Activated naive CD8-positive, alpha-beta T cell treated with anti-CD3 and anti-CD28 coated beads for 36 hours (primary cell): ENCODE measurements around the gene MPZL1. TPM values are rescaled to one million over a fixed set of nuclear protein-coding genes. Genes with fewer than 3 reads are reported as not detected.

Source experiments
- DNase-seq: peaks from one replicate; pipeline ENCODE4 v3.0.0; 2021
- H3K27ac Mint-ChIP-seq: one replicate; pipeline ENCODE4 v1.8.0; 2022; ENCODE audit warnings: mild to moderate bottlenecking, moderate library complexity, mixed read lengths
- H3K27me3 Mint-ChIP-seq: one replicate; pipeline ENCODE4 v1.8.0; 2022; ENCODE audit warnings: mild to moderate bottlenecking, mixed read lengths
- H3K36me3 Mint-ChIP-seq: one replicate; pipeline ENCODE4 v1.8.0; 2021; ENCODE audit warnings: mild to moderate bottlenecking, mixed read lengths
- H3K4me1 Mint-ChIP-seq: one replicate; pipeline ENCODE4 v1.8.0; 2021; ENCODE audit warnings: mixed read lengths
- H3K4me3 Mint-ChIP-seq: one replicate; pipeline ENCODE4 v1.8.0; 2022; ENCODE audit warnings: mild to moderate bottlenecking, moderate library complexity, mixed read lengths
- H3K9me3 Mint-ChIP-seq: one replicate; pipeline ENCODE4 v1.8.0; 2022; ENCODE audit warnings: mixed read lengths
- total RNA-seq, 2 experiments: library from RNA; stranded (reverse); gene quantifications; one replicate each; pipeline ENCODE4 v1.2.3, GENCODE V29; 2021

MPZL1 gene
- total RNA-seq, 2 experiments from 2014 or later: 15.9 to 17.3 TPM

GRCh38 chr1:167763525-167764220, 41.9 kb downstream of the MPZL1 start:
- no peaks in the 10 kb centered on the region for H3K9me3 Mint-ChIP-seq
- DNase-seq: no peak
- no peak overlapping the region for H3K27ac Mint-ChIP-seq
- H3K27me3 Mint-ChIP-seq: no peaks in the 10 kb centered on the region
- peaks cover 8% of the 10 kb centered on the region for H3K36me3 Mint-ChIP-seq
- H3K4me3 Mint-ChIP-seq: no peak overlapping the region
- peaks cover 23% of the 10 kb centered on the region for H3K4me1 Mint-ChIP-seq

GRCh38 chr1:167764458-167765330, 42.9 kb downstream of the MPZL1 start:
- Mint-ChIP-seq H3K27me3 (no peaks in the 10 kb centered on the region), H3K27ac (no peak overlapping the region), H3K36me3 (peaks cover 8% of the 10 kb centered on the region), H3K4me3 (no peak overlapping the region), H3K4me1 (peaks cover 21% of the 10 kb centered on the region), H3K9me3 (no peaks in the 10 kb centered on the region)
- no peak for DNase-seq

- Mint-ChIP-seq H3K4me3 (no peak overlapping the region), H3K4me1 (peaks cover 19% of the 10 kb centered on the region), H3K27me3 (no peaks in the 10 kb centered on the region), H3K9me3 (no peaks in the 10 kb centered on the region), H3K27ac (no peak overlapping the region), H3K36me3 (peaks cover 15% of the 10 kb centered on the region)
- no peak for DNase-seq
These were observed 43.7 kb downstream of the MPZL1 start for GRCh38 chr1:167765496-167765895.

DNA sequence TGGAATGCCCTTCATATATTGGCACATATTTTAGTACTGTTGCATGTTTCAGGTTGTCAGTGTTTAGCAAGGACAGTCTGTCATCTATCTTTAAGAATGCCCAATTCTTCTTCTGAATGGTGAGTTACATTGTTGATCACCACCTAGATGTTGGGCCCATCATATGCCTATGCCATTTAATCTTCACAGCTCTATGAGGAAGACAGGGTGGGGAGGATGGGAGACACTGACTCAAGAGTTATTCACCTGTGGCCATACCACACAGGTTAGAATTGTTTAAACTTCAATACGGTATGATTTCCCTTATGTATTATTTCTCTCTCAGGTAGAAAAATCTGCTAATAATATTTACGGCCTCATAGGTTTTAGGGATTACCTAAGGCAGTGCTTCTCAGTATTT, 44.8 kb downstream of the MPZL1 start:
- Mint-ChIP-seq H3K36me3 (peaks cover 20% of the 10 kb centered on the region), H3K27me3 (no peaks in the 10 kb centered on the region), H3K4me3 (no peak overlapping the region), H3K9me3 (no peaks in the 10 kb centered on the region), H3K27ac (no peak overlapping the region), H3K4me1 (peaks cover 11% of the 10 kb centered on the region)
- DNase-seq: no peak

DNA sequence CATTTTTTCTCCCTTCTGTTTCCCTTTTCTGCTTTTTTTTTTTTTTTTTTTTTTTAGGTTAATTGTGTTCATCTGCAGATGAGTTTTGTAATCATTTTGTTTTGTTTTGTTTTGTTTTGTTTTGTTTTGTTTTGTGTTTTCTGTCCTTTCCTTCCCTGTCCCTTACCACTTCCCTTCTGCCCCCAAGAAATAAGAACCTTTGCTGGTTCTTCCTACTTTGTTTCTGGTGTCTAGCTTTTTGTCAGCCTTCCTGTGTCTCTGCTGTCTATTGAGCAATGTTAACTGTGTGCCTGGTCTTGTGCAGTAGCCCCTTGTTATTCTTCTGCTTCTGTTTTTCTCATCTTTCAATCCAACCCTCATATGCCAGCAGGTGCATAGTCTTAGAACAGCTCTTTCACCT, 46.0 kb downstream of the MPZL1 start:
- Mint-ChIP-seq H3K27me3 (no peaks in the 10 kb centered on the region), H3K4me1 (no peaks in the 10 kb centered on the region), H3K36me3 (peaks cover 26% of the 10 kb centered on the region), H3K9me3 (no peaks in the 10 kb centered on the region), H3K4me3 (no peak overlapping the region), H3K27ac (no peak overlapping the region)
- no peak for DNase-seq

DNA sequence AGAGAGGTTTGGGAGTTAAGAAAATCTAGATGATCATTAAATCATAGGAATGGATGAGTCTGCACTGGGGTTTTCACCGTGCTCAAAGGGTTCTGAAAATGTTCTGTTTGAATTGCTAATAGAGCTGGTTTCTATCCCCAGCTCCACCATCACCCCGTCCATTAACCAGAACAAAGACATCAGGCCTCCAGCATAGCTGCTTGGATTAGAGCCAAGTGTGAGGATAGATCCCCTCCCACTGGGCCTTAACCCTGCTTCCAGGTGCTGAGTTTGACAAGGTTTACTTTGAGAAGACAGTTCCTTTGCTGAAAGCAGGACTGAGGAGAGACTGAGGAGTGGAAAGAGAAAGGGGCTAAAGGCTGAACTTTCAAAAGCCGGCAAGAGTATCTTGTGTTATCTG, 48.3 kb downstream of the MPZL1 start:
- Mint-ChIP-seq H3K9me3 (no peaks in the 10 kb centered on the region), H3K27ac (no peak overlapping the region), H3K27me3 (no peaks in the 10 kb centered on the region)

DNA sequence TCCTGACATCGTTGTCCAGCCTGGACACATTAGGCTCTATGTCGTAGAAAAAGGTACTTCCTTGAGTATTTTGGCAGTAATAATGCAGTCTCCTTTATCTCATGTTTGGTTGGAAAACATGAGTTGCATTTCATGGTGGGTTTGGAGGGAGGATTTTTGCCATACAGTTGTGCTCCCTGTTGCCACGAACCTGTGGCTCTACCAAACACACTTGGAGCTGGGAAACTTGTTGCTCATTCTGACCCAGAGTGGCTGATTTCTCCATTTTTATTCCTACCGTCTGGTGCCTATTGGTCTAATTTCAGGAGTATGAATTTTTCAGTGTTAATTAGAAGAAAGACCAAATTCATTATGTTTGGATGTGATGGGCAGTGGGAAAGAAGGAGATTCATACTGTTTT, 50.7 kb downstream of the MPZL1 start:
- Mint-ChIP-seq H3K27me3 (no peaks in the 10 kb centered on the region), H3K9me3 (no peaks in the 10 kb centered on the region), H3K4me3 (no peak overlapping the region), H3K4me1 (peaks cover 20% of the 10 kb centered on the region), H3K27ac (no peak overlapping the region), H3K36me3 (peaks cover 33% of the 10 kb centered on the region)
- DNase-seq: no peak

More for the DNA sequence above, 48.3 kb downstream of the MPZL1 start:
- Mint-ChIP-seq H3K4me1 (peaks cover under 1% of the 10 kb centered on the region), H3K4me3 (no peak overlapping the region), H3K36me3 (peaks cover 26% of the 10 kb centered on the region)
- DNase-seq: no peak

- no peaks in the 10 kb centered on the region for H3K9me3 Mint-ChIP-seq
- H3K36me3 Mint-ChIP-seq: peaks cover 35% of the 10 kb centered on the region
- peaks cover 21% of the 10 kb centered on the region for H3K4me1 Mint-ChIP-seq
- no peaks in the 10 kb centered on the region for H3K27me3 Mint-ChIP-seq
- H3K27ac Mint-ChIP-seq: no peak overlapping the region
- no peak for DNase-seq
- H3K4me3 Mint-ChIP-seq: no peak overlapping the region
These were observed 51.7 kb downstream of the MPZL1 start for GRCh38 chr1:167773516-167773915.

- H3K27ac Mint-ChIP-seq: no peak overlapping the region
- H3K36me3 Mint-ChIP-seq: peaks cover 38% of the 10 kb centered on the region
These were observed 52.9 kb downstream of the MPZL1 start for GRCh38 chr1:167774710-167775109.

DNA sequence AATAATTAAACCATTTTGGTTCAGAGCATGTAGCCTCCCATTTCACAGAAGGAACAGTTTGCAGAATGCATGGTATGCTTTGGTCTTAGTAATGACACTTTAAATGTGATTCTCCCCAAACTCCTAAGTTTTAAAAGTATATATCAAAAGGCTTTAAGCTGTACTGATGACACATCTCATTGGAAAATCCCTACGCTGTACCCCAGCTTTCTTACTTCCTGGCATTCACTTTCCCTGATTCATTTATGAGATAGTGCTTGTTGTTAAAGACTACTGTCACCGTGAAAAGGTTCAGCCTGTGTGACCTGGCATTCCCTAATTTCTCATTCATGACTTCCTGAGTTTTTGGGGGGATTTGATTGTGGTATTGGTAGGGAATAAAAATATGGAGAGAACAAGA, 53.4 kb downstream of the MPZL1 start:
- Mint-ChIP-seq H3K4me1 (peaks cover 21% of the 10 kb centered on the region), H3K27me3 (no peaks in the 10 kb centered on the region), H3K9me3 (peaks cover 1% of the 10 kb centered on the region), H3K27ac (peak overlapping the region; percentile 39), H3K36me3 (peaks cover 39% of the 10 kb centered on the region), H3K4me3 (no peak overlapping the region)
- no peak for DNase-seq

More at GRCh38 chr1:167774710-167775109, 52.9 kb downstream of the MPZL1 start:
- Mint-ChIP-seq H3K9me3 (no peaks in the 10 kb centered on the region), H3K27me3 (no peaks in the 10 kb centered on the region), H3K4me3 (no peak overlapping the region), H3K4me1 (peaks cover 21% of the 10 kb centered on the region)
- DNase-seq: no peak

GRCh38 chr1:167776151-167776550, 54.4 kb downstream of the MPZL1 start:
- Mint-ChIP-seq H3K27me3 (no peaks in the 10 kb centered on the region), H3K36me3 (peaks cover 37% of the 10 kb centered on the region)

GRCh38 chr1:167776616-167777268, 55.0 kb downstream of the MPZL1 start:
- peaks cover 4% of the 10 kb centered on the region for H3K9me3 Mint-ChIP-seq
- no peaks in the 10 kb centered on the region for H3K27me3 Mint-ChIP-seq
- H3K36me3 Mint-ChIP-seq: peaks cover 37% of the 10 kb centered on the region
- H3K4me3 Mint-ChIP-seq: no peak overlapping the region
- no peak for DNase-seq
- H3K4me1 Mint-ChIP-seq: peaks cover 21% of the 10 kb centered on the region
- peak overlapping the region; percentile 77 for H3K27ac Mint-ChIP-seq

More at GRCh38 chr1:167776151-167776550, 54.4 kb downstream of the MPZL1 start:
- no peak for DNase-seq
- H3K9me3 Mint-ChIP-seq: peaks cover 2% of the 10 kb centered on the region
- H3K4me1 Mint-ChIP-seq: peaks cover 21% of the 10 kb centered on the region
- no peak overlapping the region for H3K27ac Mint-ChIP-seq
- H3K4me3 Mint-ChIP-seq: no peak overlapping the region

GRCh38 chr1:167777269-167777650, 55.5 kb downstream of the MPZL1 start:
- DNase-seq: peak; percentile 14
- H3K9me3 Mint-ChIP-seq: peaks cover 6% of the 10 kb centered on the region
- peaks cover 34% of the 10 kb centered on the region for H3K36me3 Mint-ChIP-seq
- H3K27me3 Mint-ChIP-seq: no peaks in the 10 kb centered on the region
- peak overlapping the region; percentile 77 for H3K27ac Mint-ChIP-seq
- peaks cover 21% of the 10 kb centered on the region for H3K4me1 Mint-ChIP-seq
- no peak overlapping the region for H3K4me3 Mint-ChIP-seq

GRCh38 chr1:167781558-167781957, 59.8 kb downstream of the MPZL1 start:
- no peak overlapping the region for H3K27ac Mint-ChIP-seq
- no peak overlapping the region for H3K4me3 Mint-ChIP-seq
- H3K9me3 Mint-ChIP-seq: peaks cover 6% of the 10 kb centered on the region
- no peak for DNase-seq
- peaks cover 34% of the 10 kb centered on the region for H3K36me3 Mint-ChIP-seq
- H3K27me3 Mint-ChIP-seq: no peaks in the 10 kb centered on the region
- peaks cover 10% of the 10 kb centered on the region for H3K4me1 Mint-ChIP-seq

GRCh38 chr1:167782946-167783345, 61.2 kb downstream of the MPZL1 start:
- no peaks in the 10 kb centered on the region for H3K4me1 Mint-ChIP-seq
- DNase-seq: no peak
- no peak overlapping the region for H3K27ac Mint-ChIP-seq
- peaks cover 31% of the 10 kb centered on the region for H3K36me3 Mint-ChIP-seq
- H3K27me3 Mint-ChIP-seq: no peaks in the 10 kb centered on the region
- peaks cover 6% of the 10 kb centered on the region for H3K9me3 Mint-ChIP-seq
- no peak overlapping the region for H3K4me3 Mint-ChIP-seq
